ENCODE results near the gene CCDC116.
"Not testable (repeated sequence)": the region's sequence is repeated elsewhere in the genome, so short reads cannot be mapped to it uniquely, and the experiment has no call there.

GRCh38 chr22:21596356-21597135 is 36.0 kb upstream of the CCDC116 start:
- TF ChIP-seq, protein P1, sequence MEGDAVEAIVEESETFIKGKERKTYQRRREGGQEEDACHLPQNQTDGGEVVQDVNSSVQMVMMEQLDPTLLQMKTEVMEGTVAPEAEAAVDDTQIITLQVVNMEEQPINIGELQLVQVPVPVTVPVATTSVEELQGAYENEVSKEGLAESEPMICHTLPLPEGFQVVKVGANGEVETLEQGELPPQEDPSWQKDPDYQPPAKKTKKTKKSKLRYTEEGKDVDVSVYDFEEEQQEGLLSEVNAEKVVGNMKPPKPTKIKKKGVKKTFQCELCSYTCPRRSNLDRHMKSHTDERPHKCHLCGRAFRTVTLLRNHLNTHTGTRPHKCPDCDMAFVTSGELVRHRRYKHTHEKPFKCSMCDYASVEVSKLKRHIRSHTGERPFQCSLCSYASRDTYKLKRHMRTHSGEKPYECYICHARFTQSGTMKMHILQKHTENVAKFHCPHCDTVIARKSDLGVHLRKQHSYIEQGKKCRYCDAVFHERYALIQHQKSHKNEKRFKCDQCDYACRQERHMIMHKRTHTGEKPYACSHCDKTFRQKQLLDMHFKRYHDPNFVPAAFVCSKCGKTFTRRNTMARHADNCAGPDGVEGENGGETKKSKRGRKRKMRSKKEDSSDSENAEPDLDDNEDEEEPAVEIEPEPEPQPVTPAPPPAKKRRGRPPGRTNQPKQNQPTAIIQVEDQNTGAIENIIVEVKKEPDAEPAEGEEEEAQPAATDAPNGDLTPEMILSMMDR (IDR thresholded peaks at IDR 0.05), result not testable (repeated sequence)
- TF ChIP-seq POLR2AphosphoS5 (IDR thresholded peaks at IDR 0.05); POLR2A (IDR thresholded peaks at IDR 0.05); EP300 (IDR thresholded peaks at IDR 0.05; ENCODE audit: low read depth): not testable (repeated sequence)
